GM23338 (cell line): ENCODE results near the gene L3MBTL4. TPM values are rescaled to one million over a fixed set of nuclear protein-coding genes. Genes with fewer than 3 reads are reported as not detected.

Experiments
- ATAC-seq: fragments of 200-7000 bp; cut with Tn5 transposase; 3 replicates; pipeline ENCODE4 v1.9.1; 2020
- DNase-seq: peaks from one replicate; pipeline ENCODE4 v3.0.0-alpha.2; 2015; ENCODE audit warnings: low spot score
- H2AFZ ChIP-seq: fragments of 200-600 bp; sonication (generic); 2 replicates; pipeline ENCODE4 v1.8.0; 2016; ENCODE audit warnings: antibody characterized with exemption, mild to moderate bottlenecking, moderate library complexity
- H3F3A ChIP-seq: fragments of 200-600 bp; sonication (generic); replicated peaks from 2 replicates; pipeline ENCODE4 v1.8.0; 2017; ENCODE audit warnings: antibody characterized with exemption, mixed run types, low read depth
- H3K27ac ChIP-seq: fragments of 200-600 bp; sonication (generic); 2 replicates; pipeline ENCODE4 v1.6.1; 2016; ENCODE audit warnings: low read depth
- H3K27me3 ChIP-seq: fragments of 200-600 bp; sonication (generic); 2 replicates; pipeline ENCODE4 v1.8.0; 2016; ENCODE audit warnings: mild to moderate bottlenecking, mixed run types, moderate library complexity; ENCODE audit not compliant: insufficient read depth
- H3K36me3 ChIP-seq: fragments of 200-600 bp; sonication (generic); 2 replicates; pipeline ENCODE4 v1.8.0; 2016; ENCODE audit warnings: mild to moderate bottlenecking; ENCODE audit not compliant: insufficient read depth
- H3K4me1 ChIP-seq: fragments of 200-600 bp; sonication (generic); 2 replicates; pipeline ENCODE4 v1.8.0; 2016; ENCODE audit warnings: mild to moderate bottlenecking, moderate library complexity; ENCODE audit not compliant: insufficient read depth
- H3K4me2 ChIP-seq: fragments of 200-600 bp; sonication (generic); 2 replicates; pipeline ENCODE4 v1.7.1; 2017; ENCODE audit warnings: mixed run types
- H3K4me3 ChIP-seq: fragments of 200-600 bp; sonication (generic); 2 replicates; pipeline ENCODE4 v1.6.1; 2016; ENCODE audit warnings: mixed run types
- H3K79me2 ChIP-seq: fragments of 200-600 bp; sonication (generic); replicated peaks from 2 replicates; pipeline ENCODE4 v1.8.0; 2017; ENCODE audit warnings: mild to moderate bottlenecking; ENCODE audit not compliant: insufficient read depth
- H3K9me2 ChIP-seq: fragments of 200-600 bp; sonication (generic); 2 replicates; pipeline ENCODE4 v1.8.0; 2017; ENCODE audit not compliant: insufficient read depth
- H4K20me1 ChIP-seq: fragments of 200-600 bp; sonication (generic); replicated peaks from 2 replicates; pipeline ENCODE4 v1.8.0; 2017; ENCODE audit warnings: mild to moderate bottlenecking; ENCODE audit not compliant: insufficient read depth
- H3K27ac Mint-ChIP-seq: 2 replicates; pipeline ENCODE4 v1.8.0; 2020; ENCODE audit warnings: inconsistent platforms, mild to moderate bottlenecking, moderate library complexity, mixed read lengths
- H3K27me3 Mint-ChIP-seq: 3 replicates; pipeline ENCODE4 v1.8.0; 2022; ENCODE audit warnings: low read depth, mild to moderate bottlenecking, moderate library complexity, mixed read lengths, inconsistent platforms; ENCODE audit not compliant: insufficient read depth, poor library complexity
- H3K36me3 Mint-ChIP-seq: 3 replicates; pipeline ENCODE4 v1.8.0; 2021; ENCODE audit warnings: low read depth, mild to moderate bottlenecking, inconsistent platforms, moderate library complexity, mixed read lengths
- H3K4me1 Mint-ChIP-seq: 3 replicates; pipeline ENCODE4 v1.8.0; 2020; ENCODE audit warnings: mild to moderate bottlenecking, inconsistent platforms, mixed read lengths
- H3K4me3 Mint-ChIP-seq: 3 replicates; pipeline ENCODE4 v1.8.0; 2021; ENCODE audit warnings: moderate library complexity, mild to moderate bottlenecking, inconsistent platforms, mixed read lengths
- H3K9me3 Mint-ChIP-seq: 3 replicates; pipeline ENCODE4 v1.8.0; 2020; ENCODE audit warnings: moderate library complexity, mild to moderate bottlenecking, inconsistent platforms, mixed read lengths
- CREB1 ChIP-seq: fragments of 250-450 bp; sonication (Bioruptor Pico); IDR thresholded peaks from 2 replicates; pipeline ENCODE4 v1.5.0; 2020; ENCODE audit warnings: low read depth, mild to moderate bottlenecking, moderate library complexity
- EZH2 ChIP-seq: fragments of 200-600 bp; sonication (generic); IDR thresholded peaks from one replicate; pipeline ENCODE4 v1.8.0; 2017; ENCODE audit warnings: antibody characterized with exemption, mild to moderate bottlenecking, low read depth; ENCODE audit not compliant: unreplicated experiment
- EZH2phosphoT487 ChIP-seq: fragments of 200-600 bp; sonication (generic); IDR thresholded peaks from one replicate; pipeline ENCODE4 v1.8.1; 2018; ENCODE audit warnings: antibody characterized with exemption; ENCODE audit not compliant: unreplicated experiment
- POLR2AphosphoS5 ChIP-seq: IDR thresholded peaks from 2 replicates; pipeline ENCODE4 v1.6.1; 2016; ENCODE audit warnings: antibody characterized with exemption, low read depth
- polyA plus RNA-seq: library from polyadenylated mRNA; unstranded; fragments of >200 nt; fragmentation: Nextera tagmentation; extraction: Ambion mirVana; gene quantifications from 2 replicates; pipeline ENCODE4 v1.2.1, GENCODE V29; 2016
- total RNA-seq: library from RNA; depleted of rRNA; stranded (reverse); fragments of >200 nt; shearing (Covaris generic); gene quantifications from 2 replicates; pipeline ENCODE4 v1.2.3, GENCODE V29; 2014
- TF ChIP-seq, protein P1 (sequence below): fragments of 250-450 bp; sonication (Bioruptor Pico); IDR thresholded peaks from 2 replicates; pipeline ENCODE4 v1.5.0; 2020; ENCODE audit warnings: mild to moderate bottlenecking, moderate library complexity
- TF ChIP-seq, protein P2 (sequence below), 2 experiments: fragments of 200-600 bp in 1 of 2; sonication (generic) in 1 of 2; conservative IDR thresholded peaks; 2 replicates each; pipeline versions ENCODE4 v1.5.1 to v1.6.1; 2016 to 2017; ENCODE audit warnings: antibody characterized with exemption in 2 of 2, low read depth in 2 of 2, mild to moderate bottlenecking in 2 of 2, moderate library complexity in 1 of 2
- TF ChIP-seq, protein P3 (sequence below): IDR thresholded peaks from 2 replicates; pipeline ENCODE4 v1.6.1; 2016; ENCODE audit warnings: antibody characterized with exemption

Gene L3MBTL4
- total and polyA plus RNA-seq, 2 experiments from 2014 or later, result 0.48 to 2.8 TPM

DNA sequence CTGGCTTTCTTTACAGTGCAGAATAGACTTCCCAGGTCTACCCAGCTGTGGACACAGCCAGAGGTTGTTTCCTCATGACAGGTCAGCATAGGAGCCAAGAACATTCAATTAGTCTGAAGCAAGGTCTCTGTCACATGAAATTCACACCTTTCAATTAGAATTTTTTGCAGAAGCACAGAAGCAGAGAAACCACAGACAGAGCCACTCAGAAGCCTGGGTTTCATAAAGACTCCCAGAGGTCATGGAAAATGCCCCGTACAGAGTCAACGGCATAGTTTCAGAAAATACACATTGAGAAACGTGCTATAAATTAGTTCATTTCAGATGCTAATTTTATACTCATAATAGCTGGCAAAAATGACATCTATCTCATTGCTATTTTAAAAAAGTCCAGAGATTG is 432.4 kb downstream of the L3MBTL4 start (continued):
- TF ChIP-seq, protein P1, sequence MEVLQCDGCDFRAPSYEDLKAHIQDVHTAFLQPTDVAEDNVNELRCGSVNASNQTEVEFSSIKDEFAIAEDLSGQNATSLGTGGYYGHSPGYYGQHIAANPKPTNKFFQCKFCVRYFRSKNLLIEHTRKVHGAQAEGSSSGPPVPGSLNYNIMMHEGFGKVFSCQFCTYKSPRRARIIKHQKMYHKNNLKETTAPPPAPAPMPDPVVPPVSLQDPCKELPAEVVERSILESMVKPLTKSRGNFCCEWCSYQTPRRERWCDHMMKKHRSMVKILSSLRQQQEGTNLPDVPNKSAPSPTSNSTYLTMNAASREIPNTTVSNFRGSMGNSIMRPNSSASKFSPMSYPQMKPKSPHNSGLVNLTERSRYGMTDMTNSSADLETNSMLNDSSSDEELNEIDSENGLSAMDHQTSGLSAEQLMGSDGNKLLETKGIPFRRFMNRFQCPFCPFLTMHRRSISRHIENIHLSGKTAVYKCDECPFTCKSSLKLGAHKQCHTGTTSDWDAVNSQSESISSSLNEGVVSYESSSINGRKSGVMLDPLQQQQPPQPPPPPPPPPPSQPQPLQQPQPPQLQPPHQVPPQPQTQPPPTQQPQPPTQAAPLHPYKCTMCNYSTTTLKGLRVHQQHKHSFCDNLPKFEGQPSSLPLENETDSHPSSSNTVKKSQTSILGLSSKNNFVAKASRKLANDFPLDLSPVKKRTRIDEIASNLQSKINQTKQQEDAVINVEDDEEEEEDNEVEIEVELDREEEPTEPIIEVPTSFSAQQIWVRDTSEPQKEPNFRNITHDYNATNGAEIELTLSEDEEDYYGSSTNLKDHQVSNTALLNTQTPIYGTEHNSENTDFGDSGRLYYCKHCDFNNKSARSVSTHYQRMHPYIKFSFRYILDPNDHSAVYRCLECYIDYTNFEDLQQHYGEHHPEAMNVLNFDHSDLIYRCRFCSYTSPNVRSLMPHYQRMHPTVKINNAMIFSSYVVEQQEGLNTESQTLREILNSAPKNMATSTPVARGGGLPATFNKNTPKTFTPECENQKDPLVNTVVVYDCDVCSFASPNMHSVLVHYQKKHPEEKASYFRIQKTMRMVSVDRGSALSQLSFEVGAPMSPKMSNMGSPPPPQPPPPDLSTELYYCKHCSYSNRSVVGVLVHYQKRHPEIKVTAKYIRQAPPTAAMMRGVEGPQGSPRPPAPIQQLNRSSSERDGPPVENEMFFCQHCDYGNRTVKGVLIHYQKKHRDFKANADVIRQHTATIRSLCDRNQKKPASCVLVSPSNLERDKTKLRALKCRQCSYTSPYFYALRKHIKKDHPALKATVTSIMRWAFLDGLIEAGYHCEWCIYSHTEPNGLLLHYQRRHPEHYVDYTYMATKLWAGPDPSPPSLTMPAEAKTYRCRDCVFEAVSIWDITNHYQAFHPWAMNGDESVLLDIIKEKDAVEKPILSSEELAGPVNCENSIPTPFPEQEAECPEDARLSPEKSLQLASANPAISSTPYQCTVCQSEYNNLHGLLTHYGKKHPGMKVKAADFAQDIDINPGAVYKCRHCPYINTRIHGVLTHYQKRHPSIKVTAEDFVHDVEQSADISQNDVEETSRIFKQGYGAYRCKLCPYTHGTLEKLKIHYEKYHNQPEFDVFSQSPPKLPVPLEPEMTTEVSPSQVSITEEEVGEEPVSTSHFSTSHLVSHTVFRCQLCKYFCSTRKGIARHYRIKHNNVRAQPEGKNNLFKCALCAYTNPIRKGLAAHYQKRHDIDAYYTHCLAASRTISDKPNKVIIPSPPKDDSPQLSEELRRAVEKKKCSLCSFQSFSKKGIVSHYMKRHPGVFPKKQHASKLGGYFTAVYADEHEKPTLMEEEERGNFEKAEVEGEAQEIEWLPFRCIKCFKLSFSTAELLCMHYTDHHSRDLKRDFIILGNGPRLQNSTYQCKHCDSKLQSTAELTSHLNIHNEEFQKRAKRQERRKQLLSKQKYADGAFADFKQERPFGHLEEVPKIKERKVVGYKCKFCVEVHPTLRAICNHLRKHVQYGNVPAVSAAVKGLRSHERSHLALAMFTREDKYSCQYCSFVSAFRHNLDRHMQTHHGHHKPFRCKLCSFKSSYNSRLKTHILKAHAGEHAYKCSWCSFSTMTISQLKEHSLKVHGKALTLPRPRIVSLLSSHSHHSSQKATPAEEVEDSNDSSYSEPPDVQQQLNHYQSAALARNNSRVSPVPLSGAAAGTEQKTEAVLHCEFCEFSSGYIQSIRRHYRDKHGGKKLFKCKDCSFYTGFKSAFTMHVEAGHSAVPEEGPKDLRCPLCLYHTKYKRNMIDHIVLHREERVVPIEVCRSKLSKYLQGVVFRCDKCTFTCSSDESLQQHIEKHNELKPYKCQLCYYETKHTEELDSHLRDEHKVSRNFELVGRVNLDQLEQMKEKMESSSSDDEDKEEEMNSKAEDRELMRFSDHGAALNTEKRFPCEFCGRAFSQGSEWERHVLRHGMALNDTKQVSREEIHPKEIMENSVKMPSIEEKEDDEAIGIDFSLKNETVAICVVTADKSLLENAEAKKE (CRISPR knock-in tag), result no peak
- TF ChIP-seq EZH2phosphoT487 (no peak), EZH2 (no peak), POLR2AphosphoS5 (no peak)

DNA sequence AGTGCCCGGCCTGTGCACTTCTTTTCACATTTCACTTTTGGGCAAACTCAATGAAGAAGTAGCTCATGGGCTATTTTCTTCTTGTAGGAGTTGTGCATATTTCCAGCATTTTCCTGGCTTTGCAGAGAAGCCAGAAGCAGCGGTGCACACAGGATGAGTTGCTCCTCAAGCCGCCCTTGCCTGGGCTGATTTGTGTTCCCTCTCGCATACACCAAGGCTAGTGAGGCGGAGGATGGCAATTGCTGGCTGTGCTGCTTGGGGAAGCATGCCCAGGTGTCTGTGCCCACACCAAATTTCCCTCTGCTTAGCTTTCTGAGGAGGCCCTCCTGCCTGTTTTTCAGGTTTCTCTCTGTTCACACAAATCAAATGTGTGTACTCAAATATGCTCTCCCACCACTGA is 434.0 kb downstream of the L3MBTL4 start:
- peaks cover 33% of the 10 kb centered on the region for H3K4me1 Mint-ChIP-seq
- ATAC-seq, result no peak
- 0 out of 2 replicates have a peak overlapping the region, but pooled peaks have one; percentile 23 for H2AFZ ChIP-seq
- H3K4me3 ChIP-seq, result no peak overlapping the region
- H3K9me2 ChIP-seq, result 0 out of 2 replicates have a peak, but pooled peaks cover 5% of the 10 kb centered on the region
- no peaks in the 10 kb centered on the region for H3K79me2 ChIP-seq
- H3K27ac Mint-ChIP-seq, result no peak overlapping the region
- H3K36me3 Mint-ChIP-seq, result no peaks in the 10 kb centered on the region; the same call in 2 of the 3 replicates
- no peaks in the 10 kb centered on the region for H3K27me3 ChIP-seq
- no peaks in the 10 kb centered on the region for H4K20me1 ChIP-seq
- H3K27me3 Mint-ChIP-seq, result peaks cover 6% of the 10 kb centered on the region
- H3K4me2 ChIP-seq, result no peak overlapping the region
- no peaks in the 10 kb centered on the region for H3F3A ChIP-seq
- H3K36me3 ChIP-seq, result no peaks in the 10 kb centered on the region
- H3K4me1 ChIP-seq, result no peaks in the 10 kb centered on the region
- no peak overlapping the region for H3K4me3 Mint-ChIP-seq
- no peak for DNase-seq
- no peak overlapping the region for H3K27ac ChIP-seq
- H3K9me3 Mint-ChIP-seq, result no peaks in the 10 kb centered on the region
- TF ChIP-seq EZH2phosphoT487 (no peak), CREB1 (CRISPR knock-in tag) (no peak)
- TF ChIP-seq, protein P2, sequence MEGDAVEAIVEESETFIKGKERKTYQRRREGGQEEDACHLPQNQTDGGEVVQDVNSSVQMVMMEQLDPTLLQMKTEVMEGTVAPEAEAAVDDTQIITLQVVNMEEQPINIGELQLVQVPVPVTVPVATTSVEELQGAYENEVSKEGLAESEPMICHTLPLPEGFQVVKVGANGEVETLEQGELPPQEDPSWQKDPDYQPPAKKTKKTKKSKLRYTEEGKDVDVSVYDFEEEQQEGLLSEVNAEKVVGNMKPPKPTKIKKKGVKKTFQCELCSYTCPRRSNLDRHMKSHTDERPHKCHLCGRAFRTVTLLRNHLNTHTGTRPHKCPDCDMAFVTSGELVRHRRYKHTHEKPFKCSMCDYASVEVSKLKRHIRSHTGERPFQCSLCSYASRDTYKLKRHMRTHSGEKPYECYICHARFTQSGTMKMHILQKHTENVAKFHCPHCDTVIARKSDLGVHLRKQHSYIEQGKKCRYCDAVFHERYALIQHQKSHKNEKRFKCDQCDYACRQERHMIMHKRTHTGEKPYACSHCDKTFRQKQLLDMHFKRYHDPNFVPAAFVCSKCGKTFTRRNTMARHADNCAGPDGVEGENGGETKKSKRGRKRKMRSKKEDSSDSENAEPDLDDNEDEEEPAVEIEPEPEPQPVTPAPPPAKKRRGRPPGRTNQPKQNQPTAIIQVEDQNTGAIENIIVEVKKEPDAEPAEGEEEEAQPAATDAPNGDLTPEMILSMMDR (conservative IDR thresholded peaks at IDR 0.05; ENCODE audit: low read depth in 2 of 2), result no peak
- TF ChIP-seq, protein P3, sequence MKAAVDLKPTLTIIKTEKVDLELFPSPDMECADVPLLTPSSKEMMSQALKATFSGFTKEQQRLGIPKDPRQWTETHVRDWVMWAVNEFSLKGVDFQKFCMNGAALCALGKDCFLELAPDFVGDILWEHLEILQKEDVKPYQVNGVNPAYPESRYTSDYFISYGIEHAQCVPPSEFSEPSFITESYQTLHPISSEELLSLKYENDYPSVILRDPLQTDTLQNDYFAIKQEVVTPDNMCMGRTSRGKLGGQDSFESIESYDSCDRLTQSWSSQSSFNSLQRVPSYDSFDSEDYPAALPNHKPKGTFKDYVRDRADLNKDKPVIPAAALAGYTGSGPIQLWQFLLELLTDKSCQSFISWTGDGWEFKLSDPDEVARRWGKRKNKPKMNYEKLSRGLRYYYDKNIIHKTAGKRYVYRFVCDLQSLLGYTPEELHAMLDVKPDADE, result no peak
